HCT116 (cell line): ENCODE data around the gene HSPA1A. TPM values are rescaled to one million over a fixed set of nuclear protein-coding genes. Genes with fewer than 3 reads are reported as not detected.

Experiments
- ATAC-seq: fragments of 200-7000 bp; cut with Tn5 transposase; 2 replicates; pipeline ENCODE4 v1.9.1; 2020; ENCODE audit warnings: mild to moderate bottlenecking, moderate library complexity
- BruUV-seq: library from RNA; stranded (reverse); fragments of 400-500 nt; replicated peaks from 2 replicates; lab custom pipeline; 2021; lab: Mats Ljungman, UMichigan
- CTCF ChIA-PET: fragments of 300-600 bp; sonication (Branson Sonifier 250); formaldehyde crosslinking; loops from one replicate; lab custom pipeline; 2021; ENCODE audit warnings: antibody characterized with exemption; lab: Charles Lee
- POLR2A ChIA-PET: fragments of 300-600, 350-600 bp; sonication (Branson Sonifier 250); formaldehyde crosslinking; loops from one replicate; lab custom pipeline; 2021; ENCODE audit warnings: antibody characterized with exemption; lab: Charles Lee
- RAD21 ChIA-PET, 2 experiments: fragments of 300-600 bp; sonication (Branson Sonifier 250); formaldehyde crosslinking; loops; one replicate each; lab custom pipeline; 2023; ENCODE audit warnings: low total read pairs in 2 of 2; ENCODE audit not compliant: uncharacterized antibody in 2 of 2, unreplicated experiment in 2 of 2, low non-redundant PET in 1 of 2; lab: Charles Lee
- DNase-seq: peaks from one replicate; pipeline ENCODE4 v3.0.0-alpha.2; 2010; ENCODE audit warnings: low read depth, low spot score
- H2AFZ ChIP-seq: fragments of 200-600 bp; shearing (Covaris generic), sonication (generic); 2 replicates; pipeline ENCODE4 v1.6.1; 2017; ENCODE audit warnings: low read depth, mixed run types, mixed read lengths, antibody characterized with exemption, low read length; ENCODE audit not compliant: poor library complexity, severe bottlenecking
- H3K27ac ChIP-seq: 2 replicates; pipeline ENCODE4 v1.5.1; 2012; ENCODE audit warnings: low read depth, low read length
- H3K27me3 ChIP-seq: fragments of 200-600 bp; sonication (generic); 2 replicates; pipeline ENCODE4 v1.6.1; 2016; ENCODE audit warnings: mixed run types, low read length, mixed read lengths; ENCODE audit not compliant: insufficient read depth
- H3K36me3 ChIP-seq, 2 experiments: fragments of 200-500 bp in 1 of 2; fragments of 200-600 bp in 1 of 2; sonication (Bioruptor generic) in 1 of 2; sonication (generic) in 1 of 2; 2 replicates each; pipeline versions ENCODE4 v1.5.1 to v1.6.1; 2014 to 2016; ENCODE audit warnings: low read length in 2 of 2, inconsistent platforms in 1 of 2, mixed read lengths in 1 of 2, mixed run types in 1 of 2; ENCODE audit not compliant: insufficient read depth in 2 of 2, control insufficient read depth in 1 of 2
- H3K4me1 ChIP-seq, 2 experiments: fragments of 200-600 bp in 1 of 2; sonication (generic) in 1 of 2; 2 replicates each; pipeline versions ENCODE4 v1.5.1 to v1.6.1; 2012 to 2017; ENCODE audit warnings: low read length in 2 of 2, inconsistent platforms in 1 of 2, mild to moderate bottlenecking in 1 of 2, mixed read lengths in 1 of 2, mixed run types in 1 of 2, moderate library complexity in 1 of 2; ENCODE audit not compliant: insufficient read depth in 2 of 2, control insufficient read depth in 1 of 2
- H3K4me2 ChIP-seq: fragments of 200-600 bp; sonication (generic); 2 replicates; pipeline ENCODE4 v1.6.1; 2017; ENCODE audit warnings: mixed run types, low read length, mixed read lengths
- H3K4me3 ChIP-seq, 2 experiments: fragments of 200-600 bp in 1 of 2; sonication (generic) in 1 of 2; replicated peaks in 1 of 2; 2 replicates each; pipeline ENCODE4 v1.5.1; 2011 to 2016; ENCODE audit warnings: low read length in 2 of 2, control low read depth in 1 of 2, low read depth in 1 of 2, mild to moderate bottlenecking in 1 of 2, mixed read lengths in 1 of 2, mixed run types in 1 of 2
- H3K79me2 ChIP-seq: fragments of 200-600 bp; sonication (generic); 2 replicates; pipeline ENCODE4 v1.6.1; 2017; ENCODE audit warnings: mild to moderate bottlenecking, mixed run types, low read length, moderate library complexity, mixed read lengths; ENCODE audit not compliant: insufficient read depth
- H3K9ac ChIP-seq: fragments of 200-600 bp; sonication (generic); 2 replicates; pipeline ENCODE4 v1.6.1; 2016; ENCODE audit warnings: low read length, mixed read lengths
- H3K9me2 ChIP-seq: fragments of 200-600 bp; sonication (generic), shearing (Covaris generic); 2 replicates; pipeline ENCODE4 v1.6.1; 2017; ENCODE audit warnings: mixed run types, mild to moderate bottlenecking, moderate library complexity; ENCODE audit not compliant: insufficient read depth
- H3K9me3 ChIP-seq, 2 experiments: fragments of 200-500 bp in 1 of 2; fragments of 200-600 bp in 1 of 2; sonication (Bioruptor generic) in 1 of 2; sonication (generic) in 1 of 2; 2 replicates each; pipeline ENCODE4 v1.6.1; 2014 to 2017; ENCODE audit warnings: low read length in 2 of 2, mixed read lengths in 2 of 2, inconsistent platforms in 1 of 2, low read depth in 1 of 2, mild to moderate bottlenecking in 1 of 2, mixed run types in 1 of 2, moderate library complexity in 1 of 2; ENCODE audit not compliant: control insufficient read depth in 1 of 2, insufficient read depth in 1 of 2
- H4K20me1 ChIP-seq: fragments of 200-600 bp; sonication (generic), shearing (Covaris generic); 2 replicates; pipeline ENCODE4 v1.6.1; 2017; ENCODE audit warnings: mixed run types, mild to moderate bottlenecking, moderate library complexity; ENCODE audit not compliant: insufficient read depth
- ELF1 ChIP-seq: IDR thresholded peaks from 2 replicates; pipeline ENCODE4 v1.6.1; 2012; ENCODE audit warnings: low read depth, borderline replicate concordance
- JUND ChIP-seq: IDR thresholded peaks from 2 replicates; pipeline ENCODE4 v1.6.1; 2012
- RAD21 ChIP-seq: IDR thresholded peaks from 2 replicates; pipeline ENCODE4 v1.6.1; 2012; ENCODE audit warnings: low read depth, mild to moderate bottlenecking
- SRF ChIP-seq: IDR thresholded peaks from 2 replicates; pipeline ENCODE4 v1.6.1; 2012; ENCODE audit warnings: low read depth
- intact Hi-C: fragments of 100-400 bp; cut with micrococcal nuclease; formaldehyde crosslinking; loops from 2 replicates; pipeline ENCODE4 v1.10.0; 2022
- total RNA-seq: library from RNA; stranded (reverse); gene quantifications from one replicate; pipeline ENCODE4 v1.2.1, GENCODE V29; 2021; ENCODE audit not compliant: unreplicated experiment
- TF ChIP-seq, protein P1 (sequence below): IDR thresholded peaks from 2 replicates; pipeline ENCODE4 v1.6.1; 2012; ENCODE audit warnings: low read depth
- TF ChIP-seq, protein P2 (sequence below): IDR thresholded peaks from 2 replicates; pipeline ENCODE4 v1.6.1; 2012
- TF ChIP-seq, protein P3 (sequence below), 3 experiments: fragments of 200-600 bp in 1 of 3; sonication (generic) in 1 of 3; IDR thresholded peaks in 2 of 3; conservative IDR thresholded peaks in 1 of 3; 2 replicates each; pipeline ENCODE4 v1.5.1; 2012 to 2017; ENCODE audit warnings: low read depth in 2 of 3, low read length in 2 of 3, antibody characterized with exemption in 1 of 3, borderline replicate concordance in 1 of 3, control low read depth in 1 of 3, mild to moderate bottlenecking in 1 of 3, mixed read lengths in 1 of 3, mixed run types in 1 of 3, moderate library complexity in 1 of 3; ENCODE audit not compliant: insufficient read depth in 1 of 3
- TF ChIP-seq, protein P4 (sequence below): IDR thresholded peaks from 2 replicates; pipeline ENCODE4 v1.6.1; 2012

The HSPA1A gene
- total RNA-seq, 1 experiment from 2014 or later, result 5.0 TPM

DNA sequence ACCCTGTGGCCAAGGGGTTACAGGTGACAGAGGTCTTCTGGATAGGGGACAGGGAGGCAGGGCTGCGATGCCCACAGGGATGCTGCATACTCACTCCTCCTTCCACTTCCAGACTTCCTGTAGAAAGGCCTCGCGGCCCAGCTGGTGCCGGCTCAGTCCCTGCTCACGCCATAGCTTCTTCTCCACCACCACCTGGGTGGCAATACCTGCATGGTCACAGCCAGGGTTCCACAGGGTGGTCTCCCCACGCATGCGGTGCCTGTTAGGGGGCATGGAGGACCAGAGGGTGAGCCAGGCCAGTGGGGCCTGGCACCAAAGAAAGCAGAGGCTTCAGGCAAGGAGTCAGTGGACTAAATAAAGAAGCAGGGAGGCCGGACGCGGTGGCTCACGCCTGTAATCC lies 29.9 kb upstream of the HSPA1A start (continued):
- TF ChIP-seq, protein P1, sequence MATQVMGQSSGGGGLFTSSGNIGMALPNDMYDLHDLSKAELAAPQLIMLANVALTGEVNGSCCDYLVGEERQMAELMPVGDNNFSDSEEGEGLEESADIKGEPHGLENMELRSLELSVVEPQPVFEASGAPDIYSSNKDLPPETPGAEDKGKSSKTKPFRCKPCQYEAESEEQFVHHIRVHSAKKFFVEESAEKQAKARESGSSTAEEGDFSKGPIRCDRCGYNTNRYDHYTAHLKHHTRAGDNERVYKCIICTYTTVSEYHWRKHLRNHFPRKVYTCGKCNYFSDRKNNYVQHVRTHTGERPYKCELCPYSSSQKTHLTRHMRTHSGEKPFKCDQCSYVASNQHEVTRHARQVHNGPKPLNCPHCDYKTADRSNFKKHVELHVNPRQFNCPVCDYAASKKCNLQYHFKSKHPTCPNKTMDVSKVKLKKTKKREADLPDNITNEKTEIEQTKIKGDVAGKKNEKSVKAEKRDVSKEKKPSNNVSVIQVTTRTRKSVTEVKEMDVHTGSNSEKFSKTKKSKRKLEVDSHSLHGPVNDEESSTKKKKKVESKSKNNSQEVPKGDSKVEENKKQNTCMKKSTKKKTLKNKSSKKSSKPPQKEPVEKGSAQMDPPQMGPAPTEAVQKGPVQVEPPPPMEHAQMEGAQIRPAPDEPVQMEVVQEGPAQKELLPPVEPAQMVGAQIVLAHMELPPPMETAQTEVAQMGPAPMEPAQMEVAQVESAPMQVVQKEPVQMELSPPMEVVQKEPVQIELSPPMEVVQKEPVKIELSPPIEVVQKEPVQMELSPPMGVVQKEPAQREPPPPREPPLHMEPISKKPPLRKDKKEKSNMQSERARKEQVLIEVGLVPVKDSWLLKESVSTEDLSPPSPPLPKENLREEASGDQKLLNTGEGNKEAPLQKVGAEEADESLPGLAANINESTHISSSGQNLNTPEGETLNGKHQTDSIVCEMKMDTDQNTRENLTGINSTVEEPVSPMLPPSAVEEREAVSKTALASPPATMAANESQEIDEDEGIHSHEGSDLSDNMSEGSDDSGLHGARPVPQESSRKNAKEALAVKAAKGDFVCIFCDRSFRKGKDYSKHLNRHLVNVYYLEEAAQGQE, result no peak
- no peak for TF ChIP-seq ELF1
- TF ChIP-seq JUND, result no peak
- TF ChIP-seq, protein P2, sequence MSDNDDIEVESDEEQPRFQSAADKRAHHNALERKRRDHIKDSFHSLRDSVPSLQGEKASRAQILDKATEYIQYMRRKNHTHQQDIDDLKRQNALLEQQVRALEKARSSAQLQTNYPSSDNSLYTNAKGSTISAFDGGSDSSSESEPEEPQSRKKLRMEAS, result no peak

DNA sequence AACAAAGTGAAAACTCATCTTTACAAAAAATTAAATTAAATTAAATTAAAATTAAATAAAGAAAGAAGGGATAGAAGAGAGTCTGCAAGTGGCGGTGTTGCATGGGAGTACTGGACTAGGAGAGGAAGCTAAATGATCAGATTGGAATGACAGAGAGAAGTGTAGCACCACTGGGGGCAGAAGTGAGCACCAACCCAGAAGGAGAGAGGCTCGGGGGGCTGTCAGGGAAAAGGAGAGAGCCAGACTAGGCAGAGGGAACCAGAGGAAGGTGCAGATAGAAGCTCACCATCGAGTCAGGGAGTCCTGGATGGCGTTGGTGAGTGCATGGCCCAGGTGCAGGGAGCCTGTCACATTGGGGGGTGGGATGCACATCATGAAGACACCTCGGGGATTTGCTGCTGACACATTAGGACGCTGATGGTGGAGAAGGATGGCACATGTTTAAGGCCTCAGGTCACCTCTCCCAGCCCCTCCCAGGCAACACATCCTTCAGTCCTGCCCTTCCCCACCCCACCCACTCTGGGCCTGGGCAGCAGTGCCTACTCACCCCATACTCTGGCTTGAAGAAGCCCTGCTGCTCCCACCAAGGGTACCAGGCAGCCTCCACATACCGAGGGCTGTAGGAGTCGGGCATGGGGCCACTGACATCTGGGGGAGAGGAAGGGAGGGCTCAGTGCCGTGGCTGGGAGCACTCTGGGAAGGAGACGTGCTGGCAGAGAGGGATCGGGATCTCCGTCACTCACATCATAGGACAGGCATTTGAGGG lies 23.8 kb upstream of the HSPA1A start:
- RAD21 ChIA-PET, result interaction anchor here in 1 of 2 experiments (0.7 kb wide), 1 partner anchor 18 kb away, joined by 3 read pairs; no protein-coding TSS in a partner anchor

More for the DNA sequence above, 23.8 kb upstream of the HSPA1A start:
- Histone ChIP-seq H3K9ac (no peak overlapping the region), H3K79me2 (peaks cover 69% of the 10 kb centered on the region), H3K36me3 (peaks cover 20 to 24% of the 10 kb centered on the region in 2 experiments; a peak in 3 of 4 replicates), H4K20me1 (0 out of 2 replicates have a peak, but pooled peaks cover 5% of the 10 kb centered on the region), H3K4me2 (peak overlapping the region; percentile 99), H3K27ac (peak overlapping the region; percentile 98; the same call in 1 of the 2 replicates), H3K9me2 (no peaks in the 10 kb centered on the region), H3K4me1 (peaks cover 23 to 40% of the 10 kb centered on the region in 2 experiments)
- ChIA-PET POLR2A (interaction anchor here (0.9 to 2.1 kb wide), 3 partner anchors 36 to 48 kb away, joined by 3 to 6 read pairs (median 6); partner anchors contain the start of gene HSPA1B), CTCF (interaction anchor here (0.5 to 1.8 kb wide), 11 partner anchors 15 to 138 kb away, joined by 3 to 9 read pairs (median 3); partner anchors contain the start of genes LSM2 and LY6G6D)
- no peak; the same call in 1 of the 2 replicates for ATAC-seq
- intact Hi-C loops, result no loop called here
- TF ChIP-seq, protein P3, sequence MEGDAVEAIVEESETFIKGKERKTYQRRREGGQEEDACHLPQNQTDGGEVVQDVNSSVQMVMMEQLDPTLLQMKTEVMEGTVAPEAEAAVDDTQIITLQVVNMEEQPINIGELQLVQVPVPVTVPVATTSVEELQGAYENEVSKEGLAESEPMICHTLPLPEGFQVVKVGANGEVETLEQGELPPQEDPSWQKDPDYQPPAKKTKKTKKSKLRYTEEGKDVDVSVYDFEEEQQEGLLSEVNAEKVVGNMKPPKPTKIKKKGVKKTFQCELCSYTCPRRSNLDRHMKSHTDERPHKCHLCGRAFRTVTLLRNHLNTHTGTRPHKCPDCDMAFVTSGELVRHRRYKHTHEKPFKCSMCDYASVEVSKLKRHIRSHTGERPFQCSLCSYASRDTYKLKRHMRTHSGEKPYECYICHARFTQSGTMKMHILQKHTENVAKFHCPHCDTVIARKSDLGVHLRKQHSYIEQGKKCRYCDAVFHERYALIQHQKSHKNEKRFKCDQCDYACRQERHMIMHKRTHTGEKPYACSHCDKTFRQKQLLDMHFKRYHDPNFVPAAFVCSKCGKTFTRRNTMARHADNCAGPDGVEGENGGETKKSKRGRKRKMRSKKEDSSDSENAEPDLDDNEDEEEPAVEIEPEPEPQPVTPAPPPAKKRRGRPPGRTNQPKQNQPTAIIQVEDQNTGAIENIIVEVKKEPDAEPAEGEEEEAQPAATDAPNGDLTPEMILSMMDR (IDR thresholded peaks at IDR 0.05 in 2 of 3, conservative IDR thresholded peaks at IDR 0.05 in 1 of 3; ENCODE audit: borderline replicate concordance in 1 of 3, insufficient read depth in 1 of 3, low read depth in 2 of 3, low read length in 2 of 3), result peak; percentile 37 to 71 (median 56); a peak in 5 of 6 replicates
- TF ChIP-seq RAD21, result peak; percentile 27; the same call in 1 of the 2 replicates
- TF ChIP-seq, protein P4, sequence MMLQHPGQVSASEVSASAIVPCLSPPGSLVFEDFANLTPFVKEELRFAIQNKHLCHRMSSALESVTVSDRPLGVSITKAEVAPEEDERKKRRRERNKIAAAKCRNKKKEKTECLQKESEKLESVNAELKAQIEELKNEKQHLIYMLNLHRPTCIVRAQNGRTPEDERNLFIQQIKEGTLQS, result no peak
- no peak for TF ChIP-seq SRF
- TF ChIP-seq, all 23 proteins: peak for 2
- BruUV-seq, result no TSS peak
- H3K4me3 ChIP-seq, result peak overlapping the region in 1 of 2 experiments; percentile 93; a peak in 1 of 4 replicates
- no peaks in the 10 kb centered on the region for H3K9me3 ChIP-seq
- DNase-seq, result no peak
- H3K27me3 ChIP-seq, result no peaks in the 10 kb centered on the region
- no peak overlapping the region for H2AFZ ChIP-seq
